Medulla oblongata (tissue), 1 donor: ENCODE results near the gene PLXDC1.

ENCODE experiments used
- DNase-seq: peaks from one replicate; pipeline ENCODE4 v3.0.0-alpha.2; 2015; ENCODE audit errors: extremely low spot score

The PLXDC1 gene

GRCh38 chr17:39097150-39097519, 54.3 kb downstream of the PLXDC1 start:
- no peak for DNase-seq

GRCh38 chr17:39096508-39097149, 54.8 kb downstream of the PLXDC1 start:
- peak; percentile 54 for DNase-seq

- DNase-seq = no peak
Measured at GRCh38 chr17:39095309-39095686, 56.1 kb downstream of the PLXDC1 start.

GRCh38 chr17:39094607-39095308, 56.7 kb downstream of the PLXDC1 start:
- no peak for DNase-seq

GRCh38 chr17:39092692-39093230, 58.7 kb downstream of the PLXDC1 start:
- DNase-seq = peak; percentile 12

GRCh38 chr17:39090908-39091665, 60.4 kb downstream of the PLXDC1 start:
- no peak for DNase-seq

- DNase-seq = no peak
Measured at GRCh38 chr17:39090400-39090799, 61.0 kb downstream of the PLXDC1 start.

GRCh38 chr17:39084558-39084957, 66.9 kb downstream of the PLXDC1 start:
- DNase-seq = no peak

GRCh38 chr17:39083270-39083669, 68.2 kb downstream of the PLXDC1 start:
- no peak for DNase-seq

- no peak for DNase-seq
Measured at GRCh38 chr17:39082482-39082881, 69.0 kb downstream of the PLXDC1 start.

- DNase-seq = no peak
Measured at GRCh38 chr17:39081851-39082250, 69.6 kb downstream of the PLXDC1 start.

- DNase-seq = no peak
Measured at GRCh38 chr17:39080421-39081078, 70.9 kb downstream of the PLXDC1 start.

GRCh38 chr17:39079836-39080235, 71.6 kb downstream of the PLXDC1 start:
- DNase-seq = no peak

- no peak for DNase-seq
Measured at GRCh38 chr17:39077866-39078265, 73.6 kb downstream of the PLXDC1 start.

- no peak for DNase-seq
Measured at GRCh38 chr17:39077252-39077651, 74.2 kb downstream of the PLXDC1 start.

- DNase-seq = no peak
Measured at GRCh38 chr17:39074676-39075075, 76.8 kb downstream of the PLXDC1 start.

GRCh38 chr17:39073916-39074315, 77.5 kb downstream of the PLXDC1 start:
- DNase-seq = no peak

- DNase-seq = no peak
Measured at GRCh38 chr17:39073353-39073752, 78.1 kb downstream of the PLXDC1 start.

GRCh38 chr17:39071573-39071972, 79.9 kb downstream of the PLXDC1 start:
- DNase-seq = no peak

GRCh38 chr17:39069114-39069756, 82.2 kb downstream of the PLXDC1 start:
- DNase-seq = peak; percentile 53

- no peak for DNase-seq
Measured at GRCh38 chr17:39064819-39065218, 86.6 kb downstream of the PLXDC1 start.

GRCh38 chr17:39064374-39064773, 87.1 kb downstream of the PLXDC1 start:
- no peak for DNase-seq
